Measurements from ENCODE around the gene NME2.

GRCh38 chr17:51180486-51180885 is 14.3 kb downstream of the NME2 start:
- TF ChIP-seq CTCF (IDR thresholded peaks at IDR 0.05): no peak
- TF ChIP-seq EP300 (IDR thresholded peaks at IDR 0.05; ENCODE audit: low read depth): no peak

Data from transverse colon (tissue), 3 donors.